ENCODE data around the gene RAB11FIP4.
"Not testable (repeated sequence)": the region's sequence is repeated elsewhere in the genome, so short reads cannot be mapped to it uniquely, and the experiment has no call there.

RAB11FIP4 gene

DNA sequence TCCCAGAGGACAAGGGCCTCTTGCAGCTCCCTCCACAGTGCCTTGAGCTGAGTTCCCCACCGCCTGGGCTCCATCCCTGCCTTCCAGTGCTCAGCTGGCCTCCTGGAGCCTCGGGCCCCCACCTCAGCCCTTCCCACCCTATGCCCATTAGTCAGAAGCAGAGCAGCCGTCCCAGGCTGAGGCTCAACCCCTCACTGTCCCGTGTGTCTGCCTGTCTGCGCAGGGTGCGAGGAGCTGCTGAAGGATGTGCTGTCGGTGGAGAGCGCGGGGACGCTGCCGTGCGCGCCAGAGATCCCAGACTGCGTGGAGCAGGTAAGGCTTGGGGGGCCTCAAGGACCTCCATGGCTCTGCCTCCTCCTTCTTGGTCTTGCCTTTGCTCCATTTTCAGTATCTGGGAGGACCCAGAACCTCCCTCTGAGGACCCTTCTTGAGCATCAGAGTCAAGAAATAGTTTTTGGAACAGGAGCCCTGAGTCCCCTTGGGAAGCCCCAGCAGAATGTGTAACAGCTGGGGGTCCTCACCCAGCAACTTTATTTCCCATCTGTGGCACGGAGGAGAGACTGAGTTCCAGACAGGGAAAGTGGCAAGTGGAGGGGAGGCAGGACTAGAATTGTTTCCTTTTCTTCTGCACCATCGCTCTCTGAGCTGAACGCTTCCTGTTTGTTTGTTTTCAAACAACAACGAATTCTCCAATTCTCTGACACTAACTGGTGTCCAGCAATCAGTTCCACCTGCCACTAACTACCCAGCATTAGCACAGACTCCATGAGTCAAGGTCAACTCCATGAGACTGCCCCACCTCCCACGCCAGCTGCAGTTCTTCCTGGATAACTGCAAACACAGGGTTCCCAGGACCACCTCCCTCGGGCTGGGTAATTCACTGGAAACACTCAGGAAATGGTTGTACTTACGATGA is 42.6 kb downstream of the RAB11FIP4 start:
- DNase-seq, result no peak

DNA sequence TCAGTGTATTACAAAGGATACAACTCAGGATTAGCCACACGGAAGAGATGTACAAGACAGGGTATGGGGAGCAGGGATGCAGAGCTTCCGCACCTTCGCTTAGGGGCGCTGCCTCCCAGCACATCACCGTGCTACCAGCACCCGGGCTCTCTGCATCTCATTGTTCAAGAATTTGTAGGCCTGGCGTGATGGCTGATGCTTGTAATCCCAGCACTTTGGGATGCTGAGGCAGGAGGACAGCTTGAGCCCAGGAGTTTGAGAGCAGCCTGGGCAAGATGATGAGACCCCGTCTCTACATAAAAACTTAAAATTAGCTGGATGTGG is 43.2 kb downstream of the RAB11FIP4 start:
- no peak for DNase-seq

DNA sequence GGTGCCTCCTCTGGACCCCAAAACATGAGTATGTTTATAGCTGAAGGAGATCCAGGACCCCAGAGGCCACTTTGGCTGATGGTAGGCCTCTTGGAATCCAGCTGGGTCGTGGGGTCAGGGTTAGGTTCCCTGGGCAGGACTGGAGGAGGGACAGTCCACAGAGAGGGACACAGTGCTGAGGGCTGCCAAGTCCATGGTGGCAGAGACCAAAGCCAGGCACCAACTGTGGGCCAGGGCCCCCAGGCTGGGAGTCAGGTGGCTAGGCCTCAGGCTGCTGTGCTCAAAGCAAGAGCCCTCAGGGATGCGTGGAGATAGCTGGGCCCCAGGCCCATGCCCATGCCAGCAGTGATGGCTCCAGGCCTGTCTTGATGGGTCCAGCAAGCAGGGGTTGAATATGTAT is 44.1 kb downstream of the RAB11FIP4 start:
- no peak for DNase-seq

DNA sequence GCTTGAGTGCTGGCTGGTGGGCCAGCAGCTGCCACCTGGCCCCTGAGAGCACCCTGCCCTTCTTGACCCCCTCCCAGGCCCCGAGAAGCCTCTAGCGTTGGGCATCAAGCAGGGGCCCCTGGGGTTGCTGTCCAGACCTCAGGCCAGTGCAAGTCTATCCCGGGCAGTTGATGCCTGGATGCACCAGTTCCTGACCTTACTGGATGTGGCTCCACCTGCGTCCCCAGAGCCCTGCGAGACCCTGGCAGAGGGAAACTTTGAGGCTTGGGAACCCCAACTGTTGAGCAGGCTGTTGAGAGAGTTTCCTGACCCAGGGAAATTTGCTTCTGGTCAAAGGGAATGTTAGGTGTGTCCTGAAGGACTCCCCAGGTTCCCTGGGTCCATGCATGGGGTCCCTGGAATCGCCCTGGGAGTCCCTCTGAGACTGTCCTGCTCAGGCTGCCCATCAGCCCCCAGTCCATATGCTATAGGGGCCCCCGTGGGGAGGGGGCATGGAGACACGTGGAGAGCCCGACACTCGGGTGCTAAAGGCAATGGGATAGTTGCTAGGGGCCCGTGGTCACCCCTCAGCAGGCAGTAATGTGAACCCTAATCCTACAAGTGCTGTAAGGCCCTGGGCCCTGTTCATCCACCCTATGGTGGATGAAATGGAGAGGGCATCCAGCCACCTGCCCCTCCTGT is 46.4 kb downstream of the RAB11FIP4 start:
- DNase-seq, result no peak

DNA sequence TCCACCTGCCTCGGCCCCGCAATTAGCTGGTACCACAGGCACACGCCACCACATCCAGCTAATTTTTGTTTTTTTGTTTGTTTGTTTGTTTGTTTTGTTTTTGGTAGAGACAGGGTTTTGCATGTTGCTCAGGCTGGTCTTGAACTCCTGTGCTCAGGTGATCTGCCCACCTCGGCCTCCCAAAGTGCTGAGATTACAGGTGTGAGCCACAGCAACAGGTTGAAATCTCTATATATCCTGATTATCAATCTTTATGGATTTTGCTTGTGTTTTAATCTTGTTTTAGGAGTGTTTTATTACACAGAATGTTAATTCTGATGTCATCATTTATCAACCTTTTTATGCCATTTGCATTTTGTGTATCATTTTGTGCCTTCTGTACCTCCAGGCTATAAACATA is 48.2 kb downstream of the RAB11FIP4 start:
- DNase-seq, result no peak

DNA sequence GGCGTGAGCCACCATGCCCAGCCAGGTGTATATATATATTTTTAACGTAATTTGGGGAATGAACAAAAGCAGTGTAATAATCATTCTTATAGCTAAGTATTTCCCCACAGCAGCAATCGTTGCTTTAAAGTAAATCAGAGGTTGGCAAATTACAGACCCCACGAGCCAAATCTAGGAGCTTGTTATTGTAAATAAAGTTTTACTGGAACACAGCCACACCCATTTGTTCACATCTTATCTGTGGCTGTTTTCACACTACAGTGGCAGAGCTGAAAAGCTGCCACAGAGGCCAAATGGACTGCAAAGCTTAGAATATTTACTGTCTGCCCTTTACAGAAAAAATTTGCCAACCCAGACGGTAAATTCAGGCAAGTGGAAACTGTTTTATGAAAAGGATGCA is 50.8 kb downstream of the RAB11FIP4 start:
- no peak for DNase-seq

DNA sequence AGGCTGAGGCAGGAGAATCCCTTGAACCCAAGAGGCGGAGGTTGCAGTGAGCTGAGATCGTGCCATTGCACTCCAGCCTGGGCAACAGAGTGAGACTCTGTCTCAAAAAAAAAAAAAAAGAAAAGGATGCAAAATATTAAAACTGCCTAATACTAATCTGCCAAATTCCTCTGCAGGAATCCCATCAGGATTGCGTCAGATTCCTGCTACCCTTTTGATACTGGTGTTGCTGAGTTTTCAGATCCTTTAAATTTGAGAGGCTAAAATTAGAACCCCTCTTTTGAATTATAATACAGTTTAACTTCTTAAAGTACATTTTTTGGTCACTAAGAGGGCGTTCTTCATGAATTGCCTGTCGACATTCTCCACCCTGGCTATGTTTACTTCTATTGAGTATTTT is 51.4 kb downstream of the RAB11FIP4 start:
- not testable (repeated sequence) for DNase-seq

DNA sequence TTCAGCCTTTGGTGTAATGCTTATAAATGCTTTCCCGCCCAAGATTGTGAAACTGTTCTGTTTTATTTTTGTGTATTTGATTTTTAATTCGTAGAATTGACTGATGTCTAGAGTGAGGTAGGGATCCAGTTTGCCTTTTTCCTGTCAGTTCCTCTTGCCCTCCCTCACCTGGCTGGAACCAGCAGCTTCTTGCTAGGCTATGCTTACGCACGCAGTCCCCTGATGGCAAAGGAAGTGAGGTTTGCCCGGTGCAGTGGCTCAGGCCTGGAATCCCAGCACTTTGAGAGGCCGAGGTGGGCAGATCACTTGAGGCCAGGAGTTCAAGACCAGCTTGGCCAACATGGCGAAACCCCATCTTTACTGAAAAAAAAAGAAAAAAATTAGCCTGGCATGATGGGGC is 51.9 kb downstream of the RAB11FIP4 start:
- DNase-seq, result no peak

DNA sequence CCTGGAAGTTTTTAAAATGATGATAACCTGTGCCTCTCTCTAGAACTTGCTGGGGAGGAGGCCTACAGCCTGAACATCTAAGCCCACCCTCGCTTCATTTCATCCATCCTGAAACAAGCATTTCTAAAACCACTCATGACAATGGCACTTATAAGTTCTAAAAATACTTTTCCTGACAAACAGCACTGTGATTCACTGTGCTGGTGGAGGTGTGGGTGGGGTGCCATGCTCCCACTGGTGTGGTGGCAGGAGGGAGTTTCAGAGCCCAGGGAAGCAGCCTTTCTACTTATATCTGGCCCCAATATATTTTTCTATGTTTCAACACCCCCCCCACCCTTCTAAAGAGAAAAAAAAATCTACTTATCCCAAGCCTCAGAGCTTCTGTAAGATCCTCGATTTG is 52.6 kb downstream of the RAB11FIP4 start:
- no peak for DNase-seq

DNA sequence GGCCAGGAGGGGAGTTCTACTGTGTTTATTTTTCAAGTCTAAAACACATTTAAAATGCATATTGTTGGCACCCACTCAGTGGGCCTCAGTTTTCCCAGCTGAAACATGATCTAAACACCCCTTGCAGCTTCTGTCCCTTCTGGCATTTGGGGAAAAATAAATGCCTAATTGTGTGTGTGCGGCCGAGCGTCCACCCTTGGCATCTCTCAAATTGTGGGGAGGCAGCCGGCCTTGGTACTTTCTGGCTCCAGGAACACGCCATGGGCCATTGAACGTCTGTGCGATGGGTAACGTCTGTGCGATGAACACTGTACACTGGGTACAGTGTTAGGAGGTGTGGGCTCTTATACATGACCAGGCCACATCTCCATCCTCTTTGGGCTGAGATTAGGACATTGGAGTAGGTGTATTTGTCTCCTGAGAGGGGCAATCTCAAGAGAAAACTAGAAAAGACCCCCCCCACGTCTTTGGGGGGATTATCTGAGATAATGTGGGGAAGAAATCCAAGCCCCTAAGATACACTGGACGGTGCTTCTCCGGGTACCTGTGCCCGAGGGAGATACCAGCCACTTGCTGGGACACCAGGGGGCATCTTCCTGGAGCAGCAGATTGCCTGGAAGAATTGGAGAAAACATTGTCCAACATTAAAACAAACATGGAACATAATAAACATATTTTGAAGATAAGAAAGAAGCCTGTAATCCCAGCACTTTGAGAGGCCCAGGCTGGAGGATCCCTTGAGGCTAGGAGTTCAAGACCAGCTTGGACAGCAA is 54.9 kb downstream of the RAB11FIP4 start:
- DNase-seq, result no peak

DNA sequence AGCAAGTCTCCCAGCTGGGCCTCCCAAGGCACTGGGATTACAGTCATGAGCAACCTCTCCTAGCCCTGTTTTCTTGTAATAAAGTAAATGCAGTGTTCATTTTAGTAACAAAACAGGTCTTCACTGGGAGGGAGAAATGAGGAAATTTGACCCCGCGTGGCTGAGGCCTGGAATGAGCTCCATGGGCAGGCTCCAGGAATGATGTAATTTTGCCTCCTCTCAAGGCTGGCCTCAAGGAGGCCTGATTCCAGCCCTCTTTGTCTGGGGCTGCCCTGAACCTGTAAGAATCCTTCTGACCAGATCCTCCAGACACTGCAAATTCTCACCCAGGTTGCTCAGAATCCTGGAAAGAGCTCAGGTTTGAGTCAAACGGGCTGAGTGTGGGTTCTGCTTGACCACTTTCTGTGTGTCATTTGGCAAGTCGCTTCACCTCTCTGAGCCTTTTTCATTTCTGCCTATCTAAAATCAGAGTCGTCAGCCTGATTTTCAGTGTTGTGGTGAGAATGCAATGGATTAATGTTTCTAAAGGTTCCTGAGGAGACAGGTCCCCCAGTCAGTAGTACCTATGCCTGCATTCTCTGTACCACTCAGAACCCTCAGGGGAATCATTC is 57.1 kb downstream of the RAB11FIP4 start:
- DNase-seq, result no peak

DNA sequence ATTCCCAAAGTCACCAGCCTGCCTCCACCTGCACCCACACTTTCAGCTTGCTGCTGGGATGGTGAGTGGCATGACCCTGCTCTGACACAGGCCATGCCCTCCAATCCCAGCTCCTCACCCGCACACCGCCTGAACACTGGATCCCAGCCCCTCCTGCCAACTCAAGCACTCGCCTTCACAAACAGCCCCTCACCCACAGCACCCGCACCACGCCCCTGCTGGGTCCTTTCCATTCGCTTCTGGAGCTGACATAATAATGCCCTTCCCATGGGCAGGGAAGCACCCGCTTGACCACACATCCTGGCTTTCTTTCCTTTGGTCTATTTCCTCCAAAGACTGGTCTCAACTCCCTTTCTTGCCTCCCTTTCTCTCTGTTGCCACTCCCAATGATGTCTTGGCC is 57.6 kb downstream of the RAB11FIP4 start:
- no peak for DNase-seq

DNA sequence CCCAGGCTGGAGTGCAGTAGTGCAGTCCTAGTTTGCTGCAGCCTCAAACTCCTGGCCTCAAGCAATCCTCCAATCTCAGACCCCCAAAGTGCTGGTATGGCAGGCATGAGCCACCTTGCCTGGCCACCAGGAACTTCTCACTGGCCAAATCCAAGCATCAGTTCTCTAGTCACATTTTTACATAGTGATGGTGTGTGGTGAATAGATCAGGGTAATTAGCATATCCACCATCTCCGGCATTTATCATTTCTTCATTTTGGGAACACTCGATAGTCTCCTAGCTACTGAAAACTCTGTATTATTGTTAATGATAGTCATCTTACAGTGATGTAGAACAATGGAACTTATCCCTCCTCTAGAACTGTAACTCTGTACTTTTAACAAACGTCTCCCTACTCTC is 58.3 kb downstream of the RAB11FIP4 start:
- no peak for DNase-seq

DNA sequence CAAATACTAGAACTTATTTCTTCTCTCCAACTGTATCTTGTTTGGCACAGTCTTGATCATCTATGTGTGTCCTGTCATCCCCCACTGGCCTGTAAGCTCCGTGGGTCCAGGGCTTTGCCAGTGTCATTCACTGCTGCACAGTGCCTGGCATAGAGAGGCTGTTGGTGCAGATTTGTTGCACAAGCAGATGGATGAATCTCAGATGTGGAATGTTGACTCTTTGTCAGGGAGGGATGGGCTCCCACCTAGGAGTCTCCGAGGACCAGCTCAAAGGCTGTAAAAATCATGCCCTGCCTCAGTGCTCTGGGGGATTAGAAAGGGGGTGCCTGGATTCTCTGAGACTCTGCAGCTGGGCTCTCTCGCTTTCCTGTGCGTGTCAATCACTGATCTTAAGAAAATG is 60.6 kb downstream of the RAB11FIP4 start:
- no peak for DNase-seq

DNA sequence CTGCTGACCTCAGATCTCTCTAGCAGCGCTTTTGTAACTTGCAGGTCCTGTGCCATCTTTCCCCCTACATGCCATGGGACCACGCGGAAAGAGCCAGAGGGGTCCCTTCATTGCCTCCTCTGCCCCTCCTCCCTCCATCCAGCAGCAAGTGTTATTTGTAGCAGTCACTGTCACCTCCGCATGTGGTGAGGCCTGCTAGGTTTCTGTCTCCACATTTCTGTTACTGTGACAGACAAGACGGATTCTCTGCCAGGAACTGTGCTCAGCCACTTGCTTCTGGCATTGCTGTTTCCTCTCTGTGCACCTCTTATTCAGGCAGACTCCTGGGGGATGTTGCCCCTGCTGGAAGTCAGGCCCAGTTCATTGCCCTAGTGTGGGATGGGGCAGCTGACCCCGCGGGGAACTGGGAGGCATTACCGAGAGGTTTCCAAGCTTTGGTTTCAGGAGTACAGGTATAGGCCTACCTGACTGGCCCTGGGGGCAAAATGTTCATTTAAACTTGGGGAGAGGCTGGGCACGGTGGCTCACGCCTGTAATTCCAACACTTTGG is 61.2 kb downstream of the RAB11FIP4 start:
- DNase-seq, result no peak

DNA sequence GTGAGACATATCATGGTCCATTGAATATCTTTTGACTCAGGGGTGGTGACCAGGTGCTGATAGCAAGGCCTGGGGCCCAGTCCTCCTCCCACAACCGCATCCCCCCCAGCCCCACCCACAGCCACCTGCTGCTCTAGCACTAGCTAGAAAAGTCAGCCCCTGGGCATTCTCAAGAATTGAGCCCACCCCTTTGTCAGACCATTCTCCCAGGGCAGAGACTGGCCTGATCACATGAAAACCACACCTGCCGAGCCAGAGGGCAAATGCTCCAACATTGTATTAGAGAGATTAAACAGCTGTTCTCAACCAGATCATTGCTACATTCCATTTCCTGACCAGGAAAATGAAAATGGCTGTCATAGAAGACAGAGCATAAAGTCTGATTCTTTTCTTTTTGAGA is 62.4 kb downstream of the RAB11FIP4 start:
- DNase-seq, result no peak

DNA sequence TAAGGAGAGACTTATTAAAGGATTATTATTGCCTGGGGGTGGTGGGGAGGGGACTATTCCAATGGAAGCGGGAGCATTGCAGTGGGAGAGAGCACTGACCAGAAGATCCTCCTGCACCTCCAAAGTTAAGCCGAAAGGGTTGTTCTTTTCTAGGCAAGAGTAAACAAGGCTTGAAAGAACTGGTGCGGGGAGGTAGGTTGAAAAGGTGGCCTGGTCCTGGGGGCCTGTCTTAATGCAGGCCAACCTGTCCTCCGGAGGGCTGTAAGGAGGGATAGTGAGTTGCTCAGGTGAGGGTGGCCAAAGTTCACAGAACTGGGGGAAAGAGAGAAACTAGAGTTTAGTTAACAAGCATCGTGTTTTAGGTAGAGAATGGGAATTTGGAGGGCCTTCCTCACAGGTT is 65.3 kb downstream of the RAB11FIP4 start:
- no peak for DNase-seq

DNA sequence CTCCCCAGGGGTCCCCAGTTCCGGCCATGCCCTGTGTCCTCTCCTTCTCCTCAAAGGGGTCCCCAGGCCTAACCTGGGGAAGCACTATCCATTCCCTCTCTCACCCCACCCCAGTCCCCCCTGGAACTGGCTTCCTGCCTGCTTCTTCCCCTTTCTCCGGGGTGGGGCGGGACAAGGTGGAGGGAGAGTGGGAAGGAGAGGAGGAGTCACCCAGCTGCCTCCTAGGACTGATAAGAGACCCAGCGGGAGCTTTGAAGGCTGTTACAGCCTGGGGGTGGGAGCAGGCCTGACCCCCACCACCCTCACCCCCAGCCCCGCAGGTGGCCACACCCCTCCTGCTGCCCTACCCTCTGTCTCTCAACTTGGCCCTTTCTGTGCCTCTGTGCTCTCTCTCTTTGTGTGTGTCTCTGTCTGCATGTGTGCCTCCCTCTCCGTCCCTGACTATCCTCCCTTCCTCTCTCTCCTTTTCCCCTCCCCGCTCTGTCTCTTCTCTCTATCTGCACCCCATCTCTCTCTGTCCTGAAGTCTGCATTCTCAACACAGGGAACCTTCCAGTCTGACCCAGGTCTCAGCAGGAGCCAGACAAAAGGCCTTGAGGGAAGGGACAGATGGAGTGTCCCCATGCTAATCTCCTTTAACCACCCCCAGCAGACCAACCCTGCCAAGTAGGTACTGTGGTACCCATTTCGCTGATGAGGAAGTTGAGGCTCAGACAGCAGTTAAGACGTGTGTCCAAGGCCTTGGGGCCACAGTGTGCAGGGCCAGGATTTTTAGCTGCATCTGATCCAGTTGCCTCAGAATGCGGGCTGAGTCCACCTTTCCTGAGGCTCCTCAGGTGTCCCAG is 66.1 kb downstream of the RAB11FIP4 start:
- no peak for DNase-seq

DNA sequence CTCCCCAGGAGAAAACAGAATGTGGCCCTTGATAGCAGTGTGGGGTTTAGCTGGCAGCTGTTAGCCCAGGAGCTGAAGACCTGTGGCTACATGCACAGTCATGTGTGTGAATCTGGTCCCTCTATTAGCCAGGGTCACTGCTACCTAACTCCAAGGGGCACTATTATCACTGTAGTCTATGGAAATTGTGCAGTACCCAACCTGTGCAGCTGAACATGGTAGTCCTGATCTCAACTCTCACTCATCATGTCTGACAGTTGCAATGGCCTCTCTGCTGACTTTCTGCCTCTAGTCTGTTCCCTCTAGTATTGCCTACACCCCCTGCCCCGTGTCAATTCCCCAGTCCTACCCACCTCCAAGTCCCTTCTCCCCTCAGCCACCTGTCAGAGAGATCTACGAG is 67.4 kb downstream of the RAB11FIP4 start:
- no peak for DNase-seq

DNA sequence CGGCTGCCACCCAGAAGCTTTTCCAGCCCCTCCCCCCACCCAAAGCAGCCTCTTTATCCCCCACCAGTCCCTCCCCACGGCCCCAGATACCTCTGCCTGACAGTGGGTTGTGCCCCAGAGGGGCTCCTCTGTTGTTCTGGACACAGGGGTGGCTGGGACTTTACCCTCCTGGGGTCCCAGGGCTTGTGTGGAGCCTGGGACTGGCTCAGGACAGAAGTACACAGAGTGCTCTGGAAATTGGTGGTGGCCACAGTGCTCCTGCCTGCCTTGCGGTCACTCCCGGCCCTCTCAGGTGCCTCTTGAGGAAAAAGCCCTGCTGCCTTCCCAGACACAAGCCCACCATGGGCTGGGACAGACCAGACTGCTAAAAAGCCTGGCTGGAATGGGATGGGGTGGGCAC is 68.2 kb downstream of the RAB11FIP4 start:
- no peak for DNase-seq

DNA sequence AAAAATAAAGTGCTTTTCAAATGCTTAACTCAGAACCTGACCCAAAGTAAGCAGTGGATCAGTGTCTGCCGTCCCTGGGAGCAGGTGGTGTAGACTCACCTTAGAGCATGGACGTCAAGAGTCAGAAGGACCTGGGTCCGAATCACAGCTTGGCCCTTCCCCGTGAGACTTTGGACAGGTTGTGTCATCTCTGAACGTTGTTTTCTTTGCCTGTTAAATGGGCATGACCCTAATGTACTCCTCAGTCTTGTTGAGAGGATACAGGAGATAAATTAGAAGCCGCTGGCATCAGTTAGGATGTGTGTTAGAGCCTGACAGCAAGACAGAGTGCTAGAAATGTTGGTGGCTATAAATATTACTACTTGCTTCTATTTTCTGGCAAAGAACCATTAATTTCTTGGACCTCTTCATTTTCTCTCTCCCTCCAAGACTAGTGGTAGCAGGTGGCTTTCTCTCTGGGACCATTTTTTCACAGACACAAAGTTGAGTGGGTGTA is 68.8 kb downstream of the RAB11FIP4 start:
- no peak for DNase-seq

DNA sequence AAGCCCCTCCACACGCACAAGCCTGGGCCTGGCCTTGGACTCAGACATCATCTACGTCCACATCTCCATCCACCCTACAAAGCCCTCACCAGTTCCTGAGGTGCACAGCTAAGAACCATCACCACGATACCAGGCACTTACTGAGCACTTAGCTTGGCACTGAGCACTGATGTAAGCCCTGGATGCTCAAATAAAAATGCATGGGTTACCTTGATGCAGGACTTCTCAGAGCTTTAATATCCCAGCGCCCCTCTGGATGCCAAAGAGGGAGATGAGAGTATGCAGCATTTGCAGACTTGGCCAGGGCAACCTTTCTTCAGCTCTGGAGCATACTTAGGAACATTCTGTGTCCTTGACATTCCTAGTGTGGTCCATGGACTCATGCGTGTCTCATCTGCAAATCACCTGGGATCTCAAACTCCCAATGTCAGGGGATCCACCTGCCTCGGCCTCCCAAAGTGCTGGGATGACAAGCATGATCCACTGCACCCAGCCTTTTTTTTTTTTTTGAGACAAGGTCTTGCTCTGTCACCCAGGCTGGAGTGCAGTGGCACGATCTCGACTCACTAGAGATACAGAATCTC is 69.8 kb downstream of the RAB11FIP4 start:
- DNase-seq, result no peak

Measured in activated CD4-positive, alpha-beta T cell treated with anti-CD3 and anti-CD28 coated beads for 1 hour (primary cell).